ENCODE results near the gene NUP188. TPM values are rescaled to one million over a fixed set of nuclear protein-coding genes. Genes with fewer than 3 reads are reported as not detected.

NUP188 gene
- total and polyA plus RNA-seq, 10 donors: 11.0 to 72.5 (median 49.7) TPM

DNA sequence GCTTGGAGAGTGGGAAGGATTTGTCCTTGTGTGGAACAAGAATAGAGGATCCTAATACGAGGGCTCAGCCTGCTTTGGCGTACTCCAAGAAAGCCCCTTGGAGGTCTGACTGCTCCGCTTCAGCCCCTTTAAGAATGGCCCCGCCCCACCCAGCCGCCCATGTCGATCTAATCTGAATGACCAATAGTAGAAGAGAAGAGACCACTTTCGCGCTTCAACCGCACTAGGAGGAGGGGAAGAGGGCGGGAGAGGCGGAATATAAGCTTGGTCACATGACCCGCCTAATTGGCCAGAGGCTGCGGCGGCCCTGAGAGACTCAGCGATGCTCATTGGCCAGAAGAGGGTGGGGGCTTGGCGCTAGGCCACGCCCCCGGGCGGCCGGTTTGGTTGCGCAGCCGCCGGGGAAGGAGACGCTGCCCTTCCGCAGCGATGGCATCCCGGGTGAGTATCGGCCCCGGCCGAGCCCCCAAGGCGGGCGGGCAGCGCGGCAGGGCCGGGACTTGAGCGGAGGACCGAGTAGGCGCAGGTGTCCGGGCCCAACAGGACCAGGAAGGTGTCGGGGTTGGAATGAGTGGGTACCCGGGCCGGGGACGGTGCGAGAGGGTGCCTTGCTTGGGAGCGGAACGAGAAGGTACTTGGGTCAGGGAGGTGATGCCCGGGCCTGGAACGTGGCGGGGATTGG lies 88.9 kb downstream of the NUP188 start, which contains the start of gene MIGA2:
TSS of gene MIGA2 (plus strand) at position 386 of the 682 bp plus-strand sequence. CDS start 3,969 bp downstream, outside the sequence.
- peak within 1 kb of the TSS; percentile 77 to 98 (median 94) for H3K4me3 ChIP-seq
- TF ChIP-seq, protein P1, sequence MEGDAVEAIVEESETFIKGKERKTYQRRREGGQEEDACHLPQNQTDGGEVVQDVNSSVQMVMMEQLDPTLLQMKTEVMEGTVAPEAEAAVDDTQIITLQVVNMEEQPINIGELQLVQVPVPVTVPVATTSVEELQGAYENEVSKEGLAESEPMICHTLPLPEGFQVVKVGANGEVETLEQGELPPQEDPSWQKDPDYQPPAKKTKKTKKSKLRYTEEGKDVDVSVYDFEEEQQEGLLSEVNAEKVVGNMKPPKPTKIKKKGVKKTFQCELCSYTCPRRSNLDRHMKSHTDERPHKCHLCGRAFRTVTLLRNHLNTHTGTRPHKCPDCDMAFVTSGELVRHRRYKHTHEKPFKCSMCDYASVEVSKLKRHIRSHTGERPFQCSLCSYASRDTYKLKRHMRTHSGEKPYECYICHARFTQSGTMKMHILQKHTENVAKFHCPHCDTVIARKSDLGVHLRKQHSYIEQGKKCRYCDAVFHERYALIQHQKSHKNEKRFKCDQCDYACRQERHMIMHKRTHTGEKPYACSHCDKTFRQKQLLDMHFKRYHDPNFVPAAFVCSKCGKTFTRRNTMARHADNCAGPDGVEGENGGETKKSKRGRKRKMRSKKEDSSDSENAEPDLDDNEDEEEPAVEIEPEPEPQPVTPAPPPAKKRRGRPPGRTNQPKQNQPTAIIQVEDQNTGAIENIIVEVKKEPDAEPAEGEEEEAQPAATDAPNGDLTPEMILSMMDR (IDR thresholded peaks at IDR 0.05 in 8 of 11, conservative IDR thresholded peaks at IDR 0.05 in 3 of 11): peak in 2 of 11 experiments; percentile 30 to 38
- TF ChIP-seq POLR2A (IDR thresholded peaks at IDR 0.05): peak; percentile 37 to 86 (median 80)
- peak; percentile 96 to 98 (median 97) for TF ChIP-seq POLR2AphosphoS5 (IDR thresholded peaks at IDR 0.05)
- peaks cover 18 to 47% (median 29%) of the 10 kb centered on the region in 6 donors for H3K4me1 ChIP-seq
- intact Hi-C loops (cut with DNase I; ENCODE audit: low total_unique reads): no loop called here
- no peaks in the 10 kb centered on the region for H3K9me3 ChIP-seq
- peak within 1 kb of the TSS; percentile 53 to 91 (median 76) for H3K27ac ChIP-seq
- no peaks in the 10 kb centered on the region for H3K27me3 ChIP-seq (replicated peaks in 1 of 7)
- DNase-seq: peak; percentile 98
- 0 to 1% (median 0%) methylated on average over 43 to 49 of the region's 49 CpGs for WGBS, 5 donors
- H3K36me3 ChIP-seq: peaks cover 0 to 17% (median 6%) of the 10 kb centered on the region in 6 donors

DNA sequence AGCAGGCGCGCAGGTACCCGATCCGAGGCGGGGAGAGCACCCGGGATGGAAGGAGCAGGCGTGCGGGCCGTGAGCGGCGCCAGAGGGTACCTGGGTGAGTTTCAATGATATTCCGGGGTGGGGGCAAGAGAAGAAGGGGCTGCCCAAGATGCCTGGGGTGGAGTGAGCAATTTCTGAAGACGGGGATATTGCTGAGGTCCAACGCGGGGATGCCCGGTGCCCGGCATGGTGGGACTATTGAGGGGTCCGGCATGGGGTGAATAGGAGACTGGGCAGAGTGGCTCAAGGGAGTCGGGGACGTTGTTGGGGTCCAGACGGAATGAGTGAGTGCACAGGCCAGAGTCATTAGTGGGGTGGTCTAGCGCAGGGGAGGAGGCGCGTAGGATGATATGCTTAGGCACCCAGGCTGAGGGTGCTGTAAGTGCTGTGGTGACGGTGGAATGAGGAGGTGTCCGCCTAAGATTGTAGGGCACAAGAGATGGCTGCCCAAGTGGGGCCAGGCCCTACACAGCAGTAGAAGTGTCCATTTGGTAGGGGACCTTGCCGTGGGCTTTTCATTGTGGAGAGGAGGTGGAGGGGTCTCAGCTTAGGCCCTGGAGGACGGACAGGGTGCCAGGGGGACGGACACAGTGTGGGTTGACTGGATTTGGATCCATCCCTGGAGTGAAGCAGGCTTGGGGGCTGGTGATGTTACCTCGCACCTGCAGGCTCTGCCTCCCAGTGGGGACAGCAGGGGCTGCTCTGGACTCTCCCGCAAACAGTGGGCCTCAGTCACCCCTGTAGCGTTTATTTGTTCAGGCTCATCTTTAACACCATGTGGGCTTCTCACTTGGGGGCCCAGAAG lies 89.6 kb downstream of the NUP188 start:
- H3K27ac ChIP-seq: peak overlapping the region; percentile 44 to 91 (median 76)
- DNase-seq: no peak
- intact Hi-C loops (cut with DNase I; ENCODE audit: low total_unique reads): no loop called here
- WGBS, 5 donors: 10 to 22% (median 18%) methylated on average over 29 to 32 of the region's 32 CpGs
- no peak for TF ChIP-seq POLR2AphosphoS5 (IDR thresholded peaks at IDR 0.05)
- no peak for TF ChIP-seq POLR2A (IDR thresholded peaks at IDR 0.05)
- TF ChIP-seq, protein P1 (IDR thresholded peaks at IDR 0.05 in 8 of 11, conservative IDR thresholded peaks at IDR 0.05 in 3 of 11): no peak
- H3K4me1 ChIP-seq: peaks cover 18 to 47% (median 29%) of the 10 kb centered on the region in 6 donors
- H3K36me3 ChIP-seq: peaks cover under 1 to 25% (median 13%) of the 10 kb centered on the region in 6 donors
- no peaks in the 10 kb centered on the region for H3K9me3 ChIP-seq
- peak overlapping the region; percentile 77 to 98 (median 94) for H3K4me3 ChIP-seq
- H3K27me3 ChIP-seq (replicated peaks in 1 of 7): no peaks in the 10 kb centered on the region

- Histone ChIP-seq H3K4me1 (peaks cover 18 to 47% (median 29%) of the 10 kb centered on the region in 6 donors), H3K27ac (peak overlapping the region in 4 of 8 donors; percentile 26 to 91 (median 29)), H3K27me3 (replicated peaks in 1 of 7) (no peaks in the 10 kb centered on the region), H3K4me3 (peak overlapping the region in 6 of 8 donors; percentile 77 to 98 (median 92)), H3K36me3 (peaks cover 4 to 30% (median 19%) of the 10 kb centered on the region in 6 donors), H3K9me3 (no peaks in the 10 kb centered on the region)
- TF ChIP-seq, protein P1 (IDR thresholded peaks at IDR 0.05 in 8 of 11, conservative IDR thresholded peaks at IDR 0.05 in 3 of 11): no peak
- TF ChIP-seq POLR2AphosphoS5 (IDR thresholded peaks at IDR 0.05) (no peak), POLR2A (IDR thresholded peaks at IDR 0.05) (no peak)
- 60 to 71% (median 66%) methylated on average over 6 of the region's 6 CpGs for WGBS, 5 donors
- intact Hi-C loops (cut with DNase I; ENCODE audit: low total_unique reads): no loop called here
- no peak for DNase-seq
These were observed 90.2 kb downstream of the NUP188 start for GRCh38 chr9:129037767-129038098.
